Adipocyte (in vitro differentiated cells): ENCODE measurements around the gene EBPL.

Experiments used
- DNase-seq: peaks from one replicate; pipeline ENCODE4 v3.0.0-alpha.2; 2015; ENCODE audit warnings: low read depth
- H3K27me3 ChIP-seq: replicated peaks from 2 replicates; pipeline ENCODE4 v1.7.0; 2013; ENCODE audit warnings: mild to moderate bottlenecking, low read length, moderate library complexity; ENCODE audit not compliant: control insufficient read depth, insufficient read depth
- H3K36me3 ChIP-seq: 2 replicates; pipeline ENCODE4 v1.7.0; 2013; ENCODE audit warnings: low read length, mild to moderate bottlenecking, moderate library complexity; ENCODE audit not compliant: control insufficient read depth, insufficient read depth, severe bottlenecking
- H3K4me1 ChIP-seq: 2 replicates; pipeline ENCODE4 v1.7.0; 2013; ENCODE audit warnings: mild to moderate bottlenecking, low read length, moderate library complexity; ENCODE audit not compliant: control insufficient read depth, insufficient read depth
- H3K4me3 ChIP-seq: 2 replicates; pipeline ENCODE4 v1.7.0; 2013; ENCODE audit warnings: mild to moderate bottlenecking, low read length, moderate library complexity
- H3K9ac ChIP-seq: 2 replicates; pipeline ENCODE4 v1.7.0; 2013; ENCODE audit warnings: mild to moderate bottlenecking, low read length, moderate library complexity
- H3K9me3 ChIP-seq: 2 replicates; pipeline ENCODE4 v1.7.0; 2013; ENCODE audit warnings: mild to moderate bottlenecking, low read length, moderate library complexity; ENCODE audit not compliant: control insufficient read depth

EBPL gene

GRCh38 chr13:49646688-49647087 is 44.6 kb downstream of the EBPL start:
- peaks cover 5% of the 10 kb centered on the region for H3K4me1 ChIP-seq
- H3K36me3 ChIP-seq: no peaks in the 10 kb centered on the region
- no peak for DNase-seq
- H3K9ac ChIP-seq: no peak overlapping the region
- no peaks in the 10 kb centered on the region for H3K27me3 ChIP-seq
- no peak overlapping the region for H3K4me3 ChIP-seq
- H3K9me3 ChIP-seq: no peaks in the 10 kb centered on the region

DNA sequence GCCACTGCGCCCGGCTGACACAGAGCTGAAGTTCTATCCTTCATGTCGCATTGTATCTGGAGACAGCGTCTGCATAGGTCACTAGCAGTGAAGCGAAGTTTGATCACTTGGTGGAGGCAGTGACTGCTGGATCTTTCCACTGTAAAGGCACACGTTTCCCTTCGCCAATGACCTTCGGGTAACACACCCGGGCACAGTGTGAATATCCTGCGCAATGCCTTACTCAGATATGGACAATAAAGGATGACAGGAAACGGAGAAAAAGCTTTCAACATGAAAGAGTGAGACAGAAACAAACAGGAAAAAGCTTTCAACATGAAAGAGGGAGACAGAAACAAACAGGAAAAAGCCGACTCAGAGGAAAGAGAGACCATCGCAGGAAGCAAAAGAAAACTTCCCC is 45.8 kb downstream of the EBPL start:
- no peaks in the 10 kb centered on the region for H3K9me3 ChIP-seq
- no peak overlapping the region for H3K4me3 ChIP-seq
- peaks cover 7% of the 10 kb centered on the region for H3K4me1 ChIP-seq
- H3K27me3 ChIP-seq: no peaks in the 10 kb centered on the region
- no peaks in the 10 kb centered on the region for H3K36me3 ChIP-seq
- H3K9ac ChIP-seq: no peak overlapping the region
- no peak for DNase-seq

- Histone ChIP-seq H3K4me3 (no peak overlapping the region), H3K36me3 (no peaks in the 10 kb centered on the region), H3K9me3 (no peaks in the 10 kb centered on the region), H3K9ac (no peak overlapping the region), H3K4me1 (peaks cover 7% of the 10 kb centered on the region), H3K27me3 (no peaks in the 10 kb centered on the region)
- DNase-seq: no peak
These were observed 48.1 kb downstream of the EBPL start for GRCh38 chr13:49643035-49643646.

- H3K27me3 ChIP-seq: no peaks in the 10 kb centered on the region
- peaks cover 7% of the 10 kb centered on the region for H3K4me1 ChIP-seq
- DNase-seq: peak; percentile 85
- H3K9ac ChIP-seq: peak overlapping the region; percentile 24
- no peaks in the 10 kb centered on the region for H3K9me3 ChIP-seq
- H3K4me3 ChIP-seq: no peak overlapping the region
- H3K36me3 ChIP-seq: no peaks in the 10 kb centered on the region
These were observed 49.4 kb downstream of the EBPL start for GRCh38 chr13:49641801-49642291.

- H3K9ac ChIP-seq: no peak overlapping the region
- H3K4me1 ChIP-seq: peaks cover 7% of the 10 kb centered on the region
- H3K4me3 ChIP-seq: no peak overlapping the region
- DNase-seq: no peak
- H3K36me3 ChIP-seq: no peaks in the 10 kb centered on the region
- no peaks in the 10 kb centered on the region for H3K9me3 ChIP-seq
- no peaks in the 10 kb centered on the region for H3K27me3 ChIP-seq
These were observed 52.6 kb downstream of the EBPL start for GRCh38 chr13:49638744-49639072.

- Histone ChIP-seq H3K27me3 (no peaks in the 10 kb centered on the region), H3K4me3 (no peak overlapping the region), H3K36me3 (no peaks in the 10 kb centered on the region), H3K9ac (no peak overlapping the region), H3K4me1 (peaks cover 7% of the 10 kb centered on the region), H3K9me3 (no peaks in the 10 kb centered on the region)
- DNase-seq: no peak
These were observed 53.1 kb downstream of the EBPL start for GRCh38 chr13:49638030-49638743.

GRCh38 chr13:49636705-49637104 is 54.6 kb downstream of the EBPL start:
- Histone ChIP-seq H3K4me3 (no peak overlapping the region), H3K9ac (no peak overlapping the region), H3K27me3 (no peaks in the 10 kb centered on the region), H3K9me3 (no peaks in the 10 kb centered on the region), H3K36me3 (no peaks in the 10 kb centered on the region), H3K4me1 (peaks cover 2% of the 10 kb centered on the region)
- DNase-seq: no peak

GRCh38 chr13:49635599-49636433 is 55.5 kb downstream of the EBPL start:
- Histone ChIP-seq H3K4me3 (peak overlapping the region; percentile 19), H3K36me3 (no peaks in the 10 kb centered on the region), H3K4me1 (no peaks in the 10 kb centered on the region), H3K27me3 (no peaks in the 10 kb centered on the region), H3K9ac (no peak overlapping the region), H3K9me3 (no peaks in the 10 kb centered on the region)
- no peak for DNase-seq

- Histone ChIP-seq H3K9ac (no peak overlapping the region), H3K27me3 (no peaks in the 10 kb centered on the region), H3K4me3 (no peak overlapping the region), H3K4me1 (no peaks in the 10 kb centered on the region), H3K36me3 (no peaks in the 10 kb centered on the region), H3K9me3 (no peaks in the 10 kb centered on the region)
- DNase-seq: no peak
These were observed 57.6 kb downstream of the EBPL start for GRCh38 chr13:49633710-49634109.

DNA sequence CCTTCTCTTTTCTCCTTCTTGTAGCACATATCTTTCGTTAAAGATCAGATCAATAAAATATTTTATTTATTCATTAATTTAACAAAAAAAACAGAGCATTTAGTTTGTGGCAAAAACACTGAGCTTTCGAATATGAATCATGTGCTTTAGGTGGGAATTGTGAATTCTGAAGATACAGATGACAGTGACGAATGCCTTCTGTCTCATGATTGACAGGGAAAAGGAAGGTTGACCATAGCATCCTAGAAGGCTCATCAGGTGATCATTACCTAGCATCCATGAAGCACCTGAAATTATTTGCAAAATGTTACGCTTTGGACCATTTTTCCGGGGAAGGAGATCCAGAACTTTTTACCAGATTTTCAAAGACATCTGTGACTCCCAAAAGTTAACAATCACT is 59.1 kb downstream of the EBPL start:
- H3K9me3 ChIP-seq: no peaks in the 10 kb centered on the region
- H3K4me3 ChIP-seq: no peak overlapping the region
- DNase-seq: no peak
- no peak overlapping the region for H3K9ac ChIP-seq
- no peaks in the 10 kb centered on the region for H3K27me3 ChIP-seq
- no peaks in the 10 kb centered on the region for H3K36me3 ChIP-seq
- H3K4me1 ChIP-seq: no peaks in the 10 kb centered on the region

DNA sequence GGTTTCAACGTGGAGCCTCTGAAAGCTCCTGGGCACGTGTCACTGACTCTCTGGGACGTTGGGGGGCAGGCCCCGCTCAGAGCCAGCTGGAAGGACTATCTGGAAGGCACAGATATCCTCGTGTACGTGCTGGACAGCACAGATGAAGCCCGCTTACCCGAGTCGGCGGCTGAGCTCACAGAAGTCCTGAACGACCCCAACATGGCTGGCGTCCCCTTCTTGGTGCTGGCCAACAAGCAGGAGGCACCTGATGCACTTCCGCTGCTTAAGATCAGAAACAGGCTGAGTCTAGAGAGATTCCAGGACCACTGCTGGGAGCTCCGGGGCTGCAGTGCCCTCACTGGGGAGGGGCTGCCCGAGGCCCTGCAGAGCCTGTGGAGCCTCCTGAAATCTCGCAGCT is 60.7 kb downstream of the EBPL start:
- Histone ChIP-seq H3K4me3 (no peak overlapping the region), H3K36me3 (no peaks in the 10 kb centered on the region), H3K27me3 (no peaks in the 10 kb centered on the region), H3K9ac (no peak overlapping the region), H3K4me1 (peaks cover 6% of the 10 kb centered on the region), H3K9me3 (no peaks in the 10 kb centered on the region)
- no peak for DNase-seq
